GM21515 (cell line): ENCODE results near the gene ADH1C.

Experiments used
- ATAC-seq: cut with Tn5 transposase; IDR thresholded peaks from one replicate; pipeline ENCODE4 v1.9.1; 2021; ENCODE audit not compliant: unreplicated experiment

The ADH1C gene

GRCh38 chr4:99305638-99306400 lies 46.7 kb downstream of the ADH1C start:
- ATAC-seq, result no peak

DNA sequence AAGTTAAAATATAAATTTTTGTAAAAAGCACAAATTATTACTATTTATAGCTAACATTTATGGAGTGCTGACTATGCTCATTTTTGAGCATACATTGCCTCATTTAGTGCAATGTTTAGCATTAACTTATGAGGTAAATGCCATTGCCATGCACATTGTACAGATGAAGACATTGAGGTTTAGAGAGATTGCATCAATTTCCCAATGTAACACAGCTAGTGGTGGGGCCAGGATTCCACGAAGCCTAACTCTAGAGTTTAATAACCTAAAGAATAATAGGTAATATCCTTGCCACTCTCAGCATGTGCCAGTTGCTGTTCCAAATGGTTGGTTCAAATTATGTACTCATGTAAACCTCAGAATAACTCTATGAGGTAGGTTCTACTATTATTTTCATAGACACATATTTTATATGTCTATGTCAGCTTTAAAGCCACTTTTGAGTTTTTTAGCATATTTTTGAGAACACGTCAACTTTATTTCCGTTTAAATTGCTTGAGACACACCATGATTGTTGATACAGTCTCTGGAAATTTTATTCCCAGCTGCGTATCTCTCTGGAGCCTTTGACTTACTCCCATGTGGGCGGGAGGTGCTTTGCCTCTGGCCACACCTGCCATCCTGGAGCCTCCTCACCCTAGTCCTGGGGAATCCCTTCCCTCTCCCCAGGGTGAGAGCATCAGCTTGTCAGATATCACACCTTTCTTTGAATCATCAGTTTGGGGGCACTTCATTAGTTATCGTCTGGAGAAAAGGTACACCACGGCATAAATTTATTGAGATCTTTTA lies 51.0 kb downstream of the ADH1C start:
- ATAC-seq, result no peak

GRCh38 chr4:99300934-99301333 lies 51.6 kb downstream of the ADH1C start:
- no peak for ATAC-seq

GRCh38 chr4:99293357-99293756 lies 59.2 kb downstream of the ADH1C start:
- no peak for ATAC-seq

DNA sequence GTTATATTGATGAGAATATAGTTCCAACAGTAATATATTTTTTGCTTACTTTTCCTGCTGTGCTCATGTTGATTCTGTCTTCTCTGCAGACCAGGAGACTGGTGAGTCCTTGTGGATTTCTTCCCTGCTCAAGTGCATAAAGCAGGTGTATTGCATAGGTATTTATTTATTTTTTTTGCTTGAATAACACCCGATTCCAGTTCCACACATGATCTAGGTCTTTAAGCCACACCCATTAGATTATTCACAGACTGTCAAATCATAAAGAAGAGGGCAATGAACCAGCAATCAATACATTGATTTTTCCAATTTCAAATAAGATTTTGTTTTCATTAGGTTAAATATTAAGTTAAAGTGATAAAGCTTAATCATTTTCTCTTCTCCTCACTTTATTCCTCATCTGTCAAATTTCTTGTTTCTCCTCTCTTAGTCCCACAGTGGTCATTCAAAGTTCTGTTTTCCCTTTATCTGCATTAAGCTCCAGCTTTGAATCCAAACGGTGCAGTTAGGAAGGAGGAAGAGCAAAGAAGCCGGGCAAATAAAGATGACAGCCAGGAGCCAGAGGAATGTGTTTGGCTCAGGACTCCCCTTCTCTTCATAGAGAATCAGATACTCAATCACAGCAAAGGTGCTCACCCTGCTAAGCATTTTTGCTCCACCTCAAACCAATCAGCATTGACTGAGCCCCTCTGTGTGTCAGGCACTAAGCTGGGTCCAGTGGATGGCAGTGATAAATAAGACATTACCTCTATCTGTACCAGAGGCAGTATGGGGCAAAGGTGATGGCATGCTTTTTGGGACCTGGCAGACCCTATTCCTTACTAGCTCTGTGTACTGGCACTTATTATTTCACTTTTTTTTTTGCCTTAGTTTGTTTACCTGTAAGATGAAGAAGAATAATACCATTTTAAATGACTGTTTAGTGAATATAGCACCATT lies 61.4 kb downstream of the ADH1C start, which contains the start of gene ADH1A:
Gene ADH1A, minus strand, starts transcription at position 138 of the 939 bp plus-strand sequence. Its CDS starts 71 bp downstream, at position 67.
- ATAC-seq, result no peak
